Body of pancreas (tissue), 4 donors: ENCODE measurements around the gene HEYL.

Experiments used
- POLR2A ChIP-seq, 3 donors: fragments of 450-650 bp; IDR thresholded peaks; one replicate each; pipeline ENCODE4 v1.6.1; 2016; ENCODE audit warnings: antibody characterized with exemption in 3 of 3, mild to moderate bottlenecking in 2 of 3
- TF ChIP-seq, protein P1 (sequence below), 7 experiments: fragments of 450-650 bp in 4 of 7; fragments of 200-600 bp in 3 of 7; sonication (generic) in 3 of 7; IDR thresholded peaks; one replicate each; pipeline ENCODE4 v1.5.1; 2016 to 2019; ENCODE audit warnings: antibody characterized with exemption in 7 of 7

GRCh38 chr1:39681294-39681693 lies 41.9 kb upstream of the HEYL start:
- TF ChIP-seq, protein P1, sequence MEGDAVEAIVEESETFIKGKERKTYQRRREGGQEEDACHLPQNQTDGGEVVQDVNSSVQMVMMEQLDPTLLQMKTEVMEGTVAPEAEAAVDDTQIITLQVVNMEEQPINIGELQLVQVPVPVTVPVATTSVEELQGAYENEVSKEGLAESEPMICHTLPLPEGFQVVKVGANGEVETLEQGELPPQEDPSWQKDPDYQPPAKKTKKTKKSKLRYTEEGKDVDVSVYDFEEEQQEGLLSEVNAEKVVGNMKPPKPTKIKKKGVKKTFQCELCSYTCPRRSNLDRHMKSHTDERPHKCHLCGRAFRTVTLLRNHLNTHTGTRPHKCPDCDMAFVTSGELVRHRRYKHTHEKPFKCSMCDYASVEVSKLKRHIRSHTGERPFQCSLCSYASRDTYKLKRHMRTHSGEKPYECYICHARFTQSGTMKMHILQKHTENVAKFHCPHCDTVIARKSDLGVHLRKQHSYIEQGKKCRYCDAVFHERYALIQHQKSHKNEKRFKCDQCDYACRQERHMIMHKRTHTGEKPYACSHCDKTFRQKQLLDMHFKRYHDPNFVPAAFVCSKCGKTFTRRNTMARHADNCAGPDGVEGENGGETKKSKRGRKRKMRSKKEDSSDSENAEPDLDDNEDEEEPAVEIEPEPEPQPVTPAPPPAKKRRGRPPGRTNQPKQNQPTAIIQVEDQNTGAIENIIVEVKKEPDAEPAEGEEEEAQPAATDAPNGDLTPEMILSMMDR (IDR thresholded peaks at IDR 0.05): no peak
- TF ChIP-seq POLR2A (IDR thresholded peaks at IDR 0.05): no peak
